OCI-LY1 (cell line): ENCODE data around the gene ABT1.

ENCODE experiments used
- CTCF ChIP-seq: fragments of 200-600 bp; sonication (generic), shearing (Covaris generic); IDR thresholded peaks from 2 replicates; pipeline ENCODE4 v1.5.1; 2017; ENCODE audit warnings: mild to moderate bottlenecking, antibody characterized with exemption, low read length, moderate library complexity, mixed read lengths
- EZH2 ChIP-seq: fragments of 200-600 bp; sonication (generic), shearing (Covaris generic); IDR thresholded peaks from 2 replicates; pipeline ENCODE4 v1.8.0; 2017; ENCODE audit warnings: borderline replicate concordance, mixed run types, mild to moderate bottlenecking, antibody characterized with exemption, low read length, moderate library complexity, mixed read lengths

GRCh38 chr6:26576407-26576843, 20.3 kb upstream of the ABT1 start:
- no peak for TF ChIP-seq CTCF
- no peak for TF ChIP-seq EZH2
